ENCODE data around the gene SLC39A11.
"Not testable (repeated sequence)": the region's sequence is repeated elsewhere in the genome, so short reads cannot be mapped to it uniquely, and the experiment has no call there.

SLC39A11 gene

DNA sequence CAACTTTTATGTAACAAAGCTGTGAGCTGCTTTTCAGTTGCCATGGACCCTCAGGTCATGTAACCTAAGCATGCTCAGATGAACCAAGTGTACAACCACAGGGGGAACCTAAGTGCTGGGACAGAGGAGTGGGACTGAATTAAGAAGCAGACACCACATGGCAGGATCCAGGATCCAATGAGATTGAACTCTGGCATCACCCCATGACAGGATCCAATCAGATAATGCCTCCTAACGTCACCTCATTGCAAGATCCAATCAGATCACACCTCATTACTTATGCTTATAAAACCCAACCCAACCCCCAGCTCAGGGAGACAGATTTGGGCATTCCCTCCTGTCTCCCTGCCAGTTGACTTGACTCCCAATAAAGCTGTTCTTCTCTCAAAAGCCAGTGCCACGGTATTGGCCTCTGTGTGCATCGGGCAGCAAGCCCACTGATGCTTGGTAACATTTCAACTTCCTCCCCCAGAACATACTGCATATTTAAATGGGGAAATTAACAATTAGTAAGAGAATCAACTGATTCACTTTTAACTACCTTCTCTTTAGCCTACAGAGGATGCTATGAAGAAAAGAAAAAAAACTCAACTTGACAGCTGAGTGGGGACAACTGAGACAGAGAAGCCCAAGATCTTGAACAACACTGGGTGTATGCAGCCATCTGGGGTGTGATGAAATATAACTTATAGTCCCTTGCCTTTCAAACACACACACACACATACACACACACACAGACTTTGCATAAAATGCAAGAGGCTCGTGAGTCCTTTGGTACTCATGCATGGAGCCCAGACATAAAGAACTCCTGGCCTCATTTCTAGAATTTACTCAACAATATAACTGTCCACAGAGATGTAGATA lies 148.4 kb downstream of the SLC39A11 start:
- DNase-seq, result no peak

DNA sequence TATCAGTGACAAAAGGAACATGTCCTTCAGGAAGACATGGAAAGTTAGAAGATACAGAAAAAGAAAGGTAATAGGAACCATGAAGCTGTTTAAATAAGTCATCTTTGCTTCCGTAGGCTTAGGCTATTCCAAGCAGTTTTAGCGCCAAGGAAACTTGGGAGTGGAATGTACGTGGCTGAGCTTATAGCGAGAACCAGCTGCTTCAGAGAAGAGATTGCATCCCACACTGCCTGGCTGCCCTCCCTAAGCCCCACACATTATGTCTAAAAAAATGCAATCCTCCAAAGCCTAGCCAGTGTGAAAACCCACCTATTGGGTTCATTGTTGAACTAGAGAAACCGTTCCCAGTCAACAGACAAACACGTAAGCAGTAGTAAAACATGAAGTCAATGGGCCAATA lies 149.9 kb downstream of the SLC39A11 start:
- no peak for DNase-seq

DNA sequence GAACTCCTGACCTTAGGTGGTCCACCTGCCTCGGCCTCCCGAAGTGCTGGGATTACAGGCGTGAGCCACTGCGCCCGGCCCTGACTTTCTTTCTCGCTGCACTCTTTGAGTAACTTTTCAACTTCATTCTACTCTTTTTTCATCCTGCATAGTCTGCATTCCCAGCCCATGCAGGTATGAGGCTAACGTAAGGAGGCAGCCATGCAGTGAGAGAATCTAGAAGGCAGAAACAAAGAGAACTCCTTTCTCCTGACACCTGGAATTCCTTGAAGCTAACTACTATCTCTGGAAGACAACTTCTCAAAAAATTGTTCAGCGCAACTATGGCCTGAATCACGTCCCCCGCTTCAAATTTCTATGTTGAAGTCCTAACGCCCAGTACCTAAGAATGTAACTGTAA lies 152.0 kb downstream of the SLC39A11 start:
- DNase-seq, result no peak

DNA sequence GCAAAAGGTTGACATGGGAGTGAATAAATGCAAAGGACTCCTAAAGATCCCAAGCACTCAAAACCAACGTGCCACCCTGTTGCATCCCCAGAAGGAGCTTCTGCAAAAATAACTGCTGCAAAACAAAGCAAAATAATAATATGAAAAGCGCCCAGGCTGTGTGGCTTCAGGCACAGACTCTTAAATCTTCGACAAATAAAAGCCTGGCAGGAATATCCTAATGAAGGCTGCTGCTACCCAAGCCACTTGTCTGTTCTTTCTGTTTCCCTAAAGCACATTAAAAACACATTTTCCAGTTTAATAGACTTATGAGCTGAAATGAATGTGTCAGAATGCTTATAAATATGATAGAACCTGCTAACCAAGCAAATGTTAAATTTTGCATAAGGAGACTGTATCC lies 154.0 kb downstream of the SLC39A11 start:
- DNase-seq, result no peak

DNA sequence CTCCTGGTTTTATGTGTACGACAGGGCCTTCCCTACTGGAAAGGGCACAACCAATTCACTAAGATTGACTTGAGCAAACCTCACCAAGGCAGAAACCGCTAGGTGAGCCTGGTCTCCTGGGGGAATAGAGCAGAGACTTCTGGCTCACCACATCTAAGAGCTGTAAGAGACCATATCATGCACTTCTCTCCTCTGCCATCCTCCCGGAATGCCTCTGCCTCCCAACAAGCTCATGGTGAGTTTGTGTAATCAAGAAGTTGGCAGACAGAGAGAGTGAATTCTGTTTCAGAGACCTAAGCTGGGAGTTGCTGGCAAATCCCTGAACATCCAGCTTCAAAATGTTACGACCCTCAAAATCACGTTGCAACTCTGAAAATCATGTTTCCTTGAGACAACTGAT lies 154.8 kb downstream of the SLC39A11 start:
- DNase-seq, result no peak

DNA sequence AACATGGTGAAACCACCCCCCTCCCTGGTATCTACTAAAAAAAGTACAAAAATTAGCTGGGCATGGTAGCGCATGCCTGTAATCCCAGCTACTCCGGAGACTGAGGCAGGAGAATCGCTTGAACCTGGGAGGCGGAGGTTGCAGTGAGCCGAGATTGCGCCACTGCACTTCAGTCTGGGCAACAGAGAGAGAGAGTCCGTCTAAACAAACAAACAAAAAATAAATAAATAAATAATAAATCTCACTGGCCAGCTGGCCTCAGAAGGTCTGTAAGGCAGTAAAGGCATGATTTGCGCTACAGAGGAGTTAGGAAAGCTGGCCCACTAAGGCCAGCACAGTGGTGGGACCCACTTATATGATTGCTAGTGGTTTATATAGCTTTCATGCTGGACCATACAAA lies 155.2 kb downstream of the SLC39A11 start:
- DNase-seq, result not testable (repeated sequence)

DNA sequence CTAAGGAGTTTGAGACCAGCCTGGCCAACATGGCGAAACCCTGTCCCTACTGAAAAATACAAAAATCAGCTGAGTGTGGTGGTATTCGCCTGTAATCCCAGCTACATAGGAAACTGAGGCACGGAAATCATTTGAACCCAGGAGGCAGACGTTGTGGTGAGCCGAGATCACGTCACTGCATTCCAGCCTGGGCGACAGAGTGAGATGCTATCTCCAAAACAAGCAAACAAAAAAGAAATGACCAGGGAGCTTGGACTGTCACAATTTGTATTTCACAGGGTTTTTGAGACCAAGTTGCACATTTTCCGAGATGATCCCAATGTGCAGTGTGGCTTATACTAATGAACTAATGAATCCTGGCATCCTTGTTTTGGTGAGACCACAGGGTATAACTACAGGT lies 156.5 kb downstream of the SLC39A11 start:
- DNase-seq, result no peak

DNA sequence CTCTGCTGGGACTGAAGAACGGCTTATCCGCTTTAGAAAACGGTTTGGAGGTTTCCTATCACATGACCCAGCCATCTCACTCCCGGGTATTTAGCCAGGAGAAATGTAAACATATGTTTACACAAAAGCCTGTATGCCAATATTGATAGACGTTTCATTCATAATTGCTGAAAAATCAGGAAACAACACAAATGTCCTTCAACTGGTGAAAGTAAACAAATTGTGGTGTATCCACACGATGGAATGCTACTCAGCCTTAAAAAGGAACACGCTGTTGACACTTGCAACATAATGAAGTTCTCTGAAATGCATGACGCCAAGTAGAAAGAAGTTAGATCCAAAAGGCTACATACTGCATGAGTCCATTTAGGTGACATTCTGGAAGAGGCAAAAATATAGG lies 157.6 kb downstream of the SLC39A11 start:
- no peak for DNase-seq

DNA sequence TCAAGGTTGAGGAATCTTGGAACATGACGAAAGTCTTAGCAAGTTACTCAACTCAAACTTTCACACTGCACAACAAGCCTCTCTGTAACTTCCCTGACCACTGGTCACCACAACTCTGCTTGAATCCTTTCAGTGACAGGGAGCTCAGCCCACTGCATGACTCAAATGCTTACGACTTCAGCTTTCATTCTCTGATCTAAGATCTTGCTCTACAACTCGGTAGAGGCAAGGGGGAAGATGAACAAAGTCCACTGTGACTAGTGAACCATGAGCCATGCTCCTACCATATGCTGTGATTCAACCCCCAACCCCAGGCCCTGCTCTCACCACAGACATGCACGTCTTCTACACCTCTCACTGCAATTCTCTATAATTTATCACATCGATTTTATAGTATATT lies 160.9 kb downstream of the SLC39A11 start:
- DNase-seq, result no peak

DNA sequence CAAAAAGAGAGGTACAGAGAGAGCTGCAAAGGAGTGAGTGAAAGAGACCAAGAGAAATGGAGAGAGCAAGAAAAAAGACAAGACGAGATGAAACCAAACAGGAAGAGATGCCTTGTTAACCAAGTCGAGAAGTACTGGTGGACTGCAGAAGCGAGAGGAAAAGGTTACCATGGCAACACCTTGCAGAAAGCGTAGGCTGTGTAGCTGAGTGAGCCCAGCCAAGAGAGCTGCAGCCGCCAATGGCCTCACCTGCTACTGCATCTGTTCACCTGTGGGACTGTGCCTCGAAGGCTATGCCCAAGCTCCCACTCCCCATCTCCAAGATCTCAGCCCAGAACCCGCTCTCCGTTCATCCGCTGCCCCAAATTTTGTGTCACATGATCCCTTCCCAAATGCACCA lies 161.3 kb downstream of the SLC39A11 start:
- DNase-seq, result peak; percentile 5

DNA sequence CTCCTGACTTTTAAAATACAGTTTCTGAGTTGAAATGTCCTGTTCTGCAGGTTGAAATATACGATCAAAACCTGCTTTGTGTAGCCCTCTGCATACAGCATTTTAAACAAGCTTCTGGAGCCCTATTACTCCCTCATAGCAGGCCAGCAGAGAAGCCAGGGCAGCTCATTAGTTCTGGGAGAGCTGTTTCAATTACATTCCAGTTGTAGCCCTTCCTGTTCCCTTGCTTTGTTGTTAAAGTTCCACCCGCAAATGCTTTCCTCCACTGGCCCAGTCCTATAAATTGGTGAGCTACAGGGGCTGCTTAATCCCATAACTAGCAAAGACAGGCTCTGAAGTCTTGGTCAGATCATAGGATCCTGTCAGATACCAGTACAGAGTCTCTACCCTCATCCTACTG lies 162.5 kb downstream of the SLC39A11 start:
- DNase-seq, result no peak

DNA sequence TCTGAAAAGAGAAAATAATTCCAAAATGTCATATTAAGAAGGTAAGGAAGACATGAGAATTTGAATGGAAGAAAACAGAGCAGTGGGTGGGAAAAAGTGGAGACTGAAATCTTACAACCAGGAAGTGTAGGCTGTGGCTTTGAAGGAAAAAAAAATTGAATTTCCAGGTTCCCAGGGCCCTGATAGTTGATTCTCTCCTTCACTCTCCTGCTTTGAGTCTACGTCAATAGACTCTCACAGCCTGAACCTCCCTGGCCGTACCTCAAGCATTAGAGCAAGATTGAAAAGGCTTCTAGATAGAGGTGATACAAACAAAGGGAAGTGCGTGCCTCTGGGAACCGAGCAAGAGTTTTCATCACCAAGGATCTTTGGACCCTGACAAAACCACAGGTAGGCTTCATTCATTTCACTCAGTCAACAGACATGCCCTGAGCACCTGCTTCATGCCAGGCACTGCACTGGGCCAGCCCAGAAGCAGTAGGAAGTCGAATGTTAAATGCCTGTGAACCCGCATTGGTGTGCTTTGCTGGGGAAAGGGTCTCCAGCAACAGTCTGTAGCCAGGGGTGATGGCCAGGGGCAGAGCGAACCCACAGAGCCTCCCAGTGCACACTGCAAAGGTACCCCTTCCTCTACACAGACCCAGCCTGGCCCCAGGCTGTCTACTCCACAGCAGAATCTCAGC lies 163.9 kb downstream of the SLC39A11 start:
- DNase-seq, result no peak

DNA sequence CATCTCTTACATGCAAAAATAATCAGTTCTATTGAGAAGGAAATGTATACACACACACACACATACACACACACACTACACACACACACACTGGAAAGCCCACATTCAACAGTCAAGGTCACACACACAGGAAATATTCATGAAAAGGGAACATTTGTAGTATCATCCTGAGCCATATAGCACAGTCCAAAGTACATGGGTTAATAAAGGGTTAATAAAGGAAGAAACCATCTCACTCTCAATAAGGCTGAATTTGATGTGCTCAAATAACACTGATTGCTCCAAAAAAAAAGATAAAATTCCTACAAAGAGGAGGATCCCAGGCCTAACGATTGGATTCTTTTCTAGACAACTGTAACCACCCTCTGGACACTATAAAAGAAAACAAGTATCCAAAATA lies 164.7 kb downstream of the SLC39A11 start:
- no peak for DNase-seq

DNA sequence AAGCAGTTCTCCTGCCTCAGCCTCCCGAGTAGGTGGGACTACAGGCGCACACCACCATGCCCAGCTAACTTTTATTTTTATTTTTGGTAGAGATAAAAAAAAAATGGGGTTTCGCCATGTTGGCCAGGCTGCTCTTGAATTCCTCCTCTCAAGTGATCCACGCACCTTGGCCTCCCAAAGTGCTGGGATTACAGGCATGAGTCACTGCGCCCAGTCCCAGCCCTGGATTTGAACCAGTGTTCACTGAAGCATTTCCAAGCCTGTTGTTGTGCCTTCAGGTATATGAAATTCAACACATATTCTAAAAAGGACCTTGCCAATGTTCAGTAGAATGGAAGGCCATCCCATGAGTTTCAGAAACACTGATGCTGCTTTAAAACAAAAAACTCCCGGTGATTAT lies 165.3 kb downstream of the SLC39A11 start:
- DNase-seq, result no peak

DNA sequence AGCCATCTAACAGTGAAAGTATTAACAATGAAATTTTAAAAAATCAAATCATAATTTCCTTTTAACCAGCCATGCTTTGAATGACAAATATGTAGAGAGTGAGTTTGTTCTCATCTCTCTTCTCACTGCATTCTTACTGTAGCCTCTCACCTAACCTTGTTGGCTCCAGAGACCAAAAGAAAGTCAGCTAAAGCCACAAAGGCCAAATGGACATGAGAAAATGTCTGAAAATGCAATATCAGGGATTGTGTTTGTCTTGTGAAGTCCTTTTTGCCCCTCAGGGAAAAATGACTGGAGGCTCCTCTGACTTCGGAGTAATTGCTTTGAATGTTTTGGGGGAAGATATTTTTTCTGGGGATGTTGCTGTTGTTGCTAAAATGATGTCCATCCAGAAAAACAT lies 166.3 kb downstream of the SLC39A11 start:
- DNase-seq, result no peak

DNA sequence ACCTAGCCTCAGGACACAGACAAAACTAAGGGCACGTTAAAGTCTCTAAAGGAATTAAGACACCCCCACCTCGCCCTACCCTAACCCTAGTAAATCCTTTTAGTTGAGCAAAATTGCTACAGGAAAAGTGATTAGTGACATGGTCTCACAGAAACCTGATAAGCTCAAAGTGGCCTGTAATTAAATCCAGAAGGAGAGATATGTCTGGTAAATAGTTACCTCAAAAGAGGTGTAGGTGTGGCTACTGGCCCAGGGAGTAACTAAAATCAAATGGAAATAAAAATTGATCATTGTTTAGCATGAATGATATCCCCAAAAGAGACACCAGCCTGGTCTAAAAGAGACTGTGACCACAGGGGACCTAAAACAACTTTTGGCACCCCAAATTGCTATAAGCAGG lies 168.3 kb downstream of the SLC39A11 start:
- no peak for DNase-seq

DNA sequence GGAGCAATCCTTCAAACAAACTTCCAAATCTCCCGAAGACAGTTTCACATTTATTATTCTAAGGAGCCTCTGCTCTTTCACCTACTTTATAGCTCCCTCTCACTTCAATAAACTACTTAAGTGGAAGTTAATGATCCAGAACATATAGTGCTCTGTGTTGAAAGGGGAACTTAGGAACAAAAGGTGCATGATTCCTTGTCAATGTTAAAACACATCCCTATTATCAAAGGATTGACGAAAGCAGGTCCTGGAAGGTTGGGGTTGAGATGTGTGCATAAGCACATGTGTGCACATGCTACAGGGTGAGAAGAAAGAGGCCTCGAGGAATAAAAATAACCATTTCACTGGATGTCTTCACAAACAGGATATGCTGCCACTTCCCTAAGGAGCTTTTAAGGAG lies 170.3 kb downstream of the SLC39A11 start:
- no peak for DNase-seq

DNA sequence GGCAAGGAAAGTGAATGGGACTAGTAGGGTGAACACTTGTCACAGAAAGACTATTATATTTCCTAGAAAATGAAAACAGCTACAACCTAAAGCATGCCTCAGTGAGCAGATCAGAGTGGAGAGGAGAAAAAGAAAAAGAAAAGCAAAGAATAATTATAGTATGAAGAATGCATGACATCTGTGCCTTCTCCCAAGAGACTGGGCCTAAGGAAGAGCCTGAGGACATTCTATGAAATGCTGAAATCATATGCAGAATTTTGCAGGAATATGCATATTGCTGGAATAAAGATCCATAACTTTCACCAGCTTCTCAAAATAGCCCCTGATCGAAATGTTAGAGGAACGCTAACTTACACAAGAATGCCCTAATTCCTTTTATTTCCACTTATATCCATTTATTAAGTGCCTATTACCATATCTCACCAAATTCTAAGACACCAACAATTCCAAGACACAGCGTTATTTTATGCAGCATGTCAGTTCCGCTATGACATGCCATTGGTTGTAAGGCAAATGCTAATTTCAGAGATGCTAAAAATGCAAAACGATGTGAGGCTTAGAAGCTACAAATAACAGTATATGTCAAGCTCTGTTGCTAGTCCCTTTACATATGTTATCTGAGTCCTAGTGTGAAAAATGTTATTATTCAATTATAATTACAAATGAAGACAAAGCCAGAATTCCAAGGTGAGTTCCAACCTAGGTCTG lies 171.0 kb downstream of the SLC39A11 start:
- no peak for DNase-seq

DNA sequence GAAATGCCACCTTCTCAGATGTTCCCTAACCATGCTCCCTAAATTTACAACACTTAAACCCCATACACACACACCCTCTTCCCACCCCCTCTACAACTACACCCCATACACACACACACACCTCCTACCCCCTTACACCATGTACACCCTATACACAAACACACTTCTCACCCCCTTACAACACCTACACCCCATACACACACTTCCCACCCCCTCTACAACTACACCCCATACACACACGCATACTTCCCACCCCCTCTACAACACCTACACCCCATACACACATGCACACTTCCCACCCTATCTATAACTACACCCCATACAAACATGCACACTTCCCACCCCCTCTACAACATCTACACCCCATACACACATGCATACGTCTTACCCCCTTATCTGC lies 172.0 kb downstream of the SLC39A11 start:
- no peak for DNase-seq

DNA sequence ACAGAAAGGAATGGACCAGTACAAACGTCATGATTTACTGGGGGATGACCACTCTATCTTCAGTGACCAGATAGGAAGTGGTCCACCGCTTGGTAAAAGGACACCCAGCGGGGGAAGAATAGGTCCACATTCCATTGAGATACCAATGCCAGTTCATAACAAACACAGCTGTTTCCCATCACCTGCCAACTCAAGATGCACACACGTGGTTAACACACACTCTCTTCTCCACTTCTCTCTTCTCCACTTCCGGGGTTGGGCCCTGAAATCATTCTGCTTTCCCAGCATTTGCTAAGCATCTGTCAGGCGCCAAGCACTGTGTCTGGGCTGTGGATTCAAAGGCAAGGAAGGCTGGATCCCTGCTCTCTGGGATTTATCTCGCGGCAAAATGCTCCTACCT lies 175.5 kb downstream of the SLC39A11 start:
- DNase-seq, result no peak

DNA sequence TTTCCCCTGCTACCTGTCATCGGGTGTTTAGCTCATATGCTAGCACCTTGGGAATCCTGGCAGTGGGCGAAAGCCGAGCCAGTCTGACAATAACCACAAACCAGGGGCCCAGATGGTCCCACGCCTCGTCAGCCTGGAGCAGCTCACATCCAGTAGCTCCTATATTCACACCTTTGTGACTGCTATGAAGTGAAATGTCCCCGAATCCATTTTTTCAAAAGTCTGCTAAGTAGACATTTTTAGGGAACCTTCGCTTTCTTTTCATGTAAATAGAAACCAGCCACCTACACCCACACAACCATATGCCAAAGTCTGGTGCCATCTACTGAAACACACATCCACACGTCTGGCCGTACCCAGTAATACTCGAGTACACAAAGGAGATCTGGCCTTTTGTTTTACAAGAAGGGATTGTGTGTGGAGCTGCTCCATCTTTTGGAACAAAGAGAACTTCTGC lies 176.8 kb downstream of the SLC39A11 start:
- DNase-seq, result no peak

DNA sequence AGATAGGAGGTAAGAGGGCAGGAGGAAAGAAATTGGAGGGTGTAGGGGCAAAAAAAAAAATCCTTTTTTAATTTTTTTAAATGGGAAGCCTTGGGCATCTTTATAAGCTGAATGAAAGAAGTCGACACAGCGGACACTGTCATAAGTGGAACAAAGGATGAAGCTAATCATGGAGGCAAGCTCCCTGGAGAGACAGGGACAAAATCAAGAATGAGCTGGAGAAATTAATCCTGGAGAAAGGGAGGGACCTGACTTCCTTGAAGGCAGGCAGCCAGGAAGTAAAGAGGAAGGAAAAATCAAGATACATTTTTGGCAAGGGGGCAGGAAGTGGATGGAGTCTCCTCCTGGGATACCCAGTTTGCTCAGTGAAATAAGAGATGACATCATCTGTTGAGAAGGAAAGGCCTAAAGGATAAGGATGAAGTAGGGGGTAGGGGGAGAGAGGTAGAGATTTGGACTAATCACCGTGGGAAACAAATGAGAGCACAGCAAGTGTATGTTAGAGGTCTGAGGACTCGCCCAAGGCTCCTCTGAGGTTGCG lies 179.3 kb downstream of the SLC39A11 start:
- DNase-seq, result no peak

DNA sequence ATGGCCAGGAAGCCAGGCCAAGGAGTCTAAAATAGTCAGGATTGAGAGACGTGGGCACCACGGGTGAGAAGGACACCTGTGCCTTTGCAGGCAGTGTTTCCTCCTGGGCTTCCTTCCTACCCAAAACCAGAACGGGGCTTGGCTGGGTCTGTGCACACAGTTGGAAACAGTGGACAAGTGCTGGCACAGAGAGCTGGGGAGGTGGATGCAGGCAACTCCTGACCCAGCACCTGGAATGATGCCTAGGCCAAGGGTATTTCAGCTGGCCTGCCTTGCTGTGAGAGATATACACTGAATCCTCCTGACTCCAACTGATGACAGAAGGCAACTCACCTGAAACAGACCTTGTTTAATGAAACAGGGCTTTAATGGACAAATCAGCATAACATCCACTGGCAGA lies 186.2 kb downstream of the SLC39A11 start:
- DNase-seq, result no peak

DNA sequence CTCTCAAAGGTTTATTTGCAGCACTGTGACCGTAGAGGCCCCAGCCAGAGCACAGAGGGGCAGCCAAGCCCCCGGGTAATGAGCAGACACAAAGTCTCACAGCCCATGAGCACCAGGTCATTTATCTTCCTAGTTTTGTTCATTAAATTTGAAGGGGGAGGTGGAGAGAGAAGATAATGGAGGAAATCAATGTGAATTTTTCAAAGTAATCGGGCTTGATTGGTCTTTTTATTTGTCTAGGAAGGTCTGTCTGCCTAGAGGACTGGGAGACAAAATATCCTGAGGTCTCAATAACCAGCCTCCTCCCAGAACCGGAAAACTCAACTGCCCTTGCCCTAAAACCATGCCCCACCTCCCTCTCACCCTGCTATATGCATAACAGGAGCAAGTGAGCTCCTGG lies 189.0 kb downstream of the SLC39A11 start:
- DNase-seq, result no peak

Data from CD4-positive, alpha-beta T cell treated with Interleukin-21 for 1 hour (primary cell).